Measurements from ENCODE around the gene PREX1.

DNA sequence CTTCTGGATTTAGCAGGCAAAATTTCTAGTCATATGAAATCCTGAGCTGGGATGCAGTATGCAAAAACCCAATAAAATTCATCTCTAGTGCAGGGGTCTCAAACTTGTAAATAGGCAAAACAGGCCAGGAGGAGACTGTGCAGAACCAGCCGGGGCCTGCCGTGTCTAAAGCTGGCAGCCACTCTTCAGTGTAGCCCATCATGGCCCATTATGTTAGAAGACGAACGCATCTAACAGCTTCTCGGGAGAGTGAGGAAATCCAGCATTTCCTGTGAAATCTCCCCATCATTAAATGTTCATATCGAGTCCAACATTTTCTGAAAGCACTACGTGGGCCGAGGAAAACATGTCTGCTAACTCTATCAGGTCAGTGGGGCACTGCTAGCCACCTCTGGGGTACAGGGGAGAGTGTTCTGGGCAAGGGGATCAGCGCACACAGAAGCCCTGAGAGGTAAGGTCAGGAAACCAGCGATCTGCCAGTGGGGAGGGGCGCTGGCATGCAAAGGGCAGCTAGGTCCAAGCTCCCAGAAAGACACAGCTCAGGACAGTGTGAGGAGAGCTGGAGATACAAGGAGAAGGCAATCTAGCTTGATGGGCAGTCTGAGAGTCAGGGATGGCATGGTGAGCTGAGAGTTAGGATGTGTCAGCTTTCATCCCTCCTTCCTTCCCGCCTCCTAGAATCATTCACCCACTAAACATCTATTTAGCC, 144.2 kb downstream of the PREX1 start:
- TF ChIP-seq CTCF (IDR thresholded peaks at IDR 0.05) (no peak), POLR2A (IDR thresholded peaks at IDR 0.05) (no peak)
